Mesenchymal stem cell (in vitro differentiated cells and primary cell): ENCODE measurements around the gene OBP2A.

Source experiments
- DNase-seq: peaks from one replicate; pipeline ENCODE4 v3.0.0-alpha.2; 2013
- H2AFZ ChIP-seq: one replicate; pipeline ENCODE4 v1.6.1; 2013; ENCODE audit warnings: low read depth, mild to moderate bottlenecking, control low read depth, inconsistent platforms, low read length, moderate library complexity
- H2AK5ac ChIP-seq: 2 replicates; pipeline ENCODE4 v1.6.1; 2013; ENCODE audit warnings: low read length, moderate library complexity, mild to moderate bottlenecking, inconsistent platforms; ENCODE audit not compliant: severe bottlenecking
- H2BK120ac ChIP-seq: one replicate; pipeline ENCODE4 v1.6.1; 2013; ENCODE audit warnings: low read depth, mild to moderate bottlenecking, inconsistent platforms, low read length, moderate library complexity
- H2BK12ac ChIP-seq, 2 experiments: one replicate each; pipeline ENCODE4 v1.6.1; 2013; ENCODE audit warnings: inconsistent platforms in 2 of 2, low read length in 2 of 2, mild to moderate bottlenecking in 2 of 2, moderate library complexity in 2 of 2, control low read depth in 1 of 2
- H2BK15ac ChIP-seq: one replicate; pipeline ENCODE4 v1.6.1; 2013; ENCODE audit warnings: mild to moderate bottlenecking, low read depth, inconsistent platforms; ENCODE audit not compliant: poor library complexity, severe bottlenecking
- H2BK5ac ChIP-seq: 2 replicates; pipeline ENCODE4 v1.6.1; 2013; ENCODE audit warnings: low read depth, mild to moderate bottlenecking, low read length, control low read depth, inconsistent platforms; ENCODE audit not compliant: poor library complexity, severe bottlenecking
- H3K14ac ChIP-seq, 2 experiments: one replicate each; pipeline ENCODE4 v1.6.1; 2013; ENCODE audit warnings: inconsistent platforms in 2 of 2, low read length in 2 of 2, control low read depth in 1 of 2, mild to moderate bottlenecking in 1 of 2, moderate library complexity in 1 of 2
- H3K18ac ChIP-seq, 2 experiments: one replicate each; pipeline ENCODE4 v1.6.1; 2013; ENCODE audit warnings: inconsistent platforms in 2 of 2, low read length in 2 of 2, control low read depth in 1 of 2, low read depth in 1 of 2, mild to moderate bottlenecking in 1 of 2
- H3K23ac ChIP-seq, 2 experiments: one replicate each; pipeline ENCODE4 v1.6.1; 2013; ENCODE audit warnings: inconsistent platforms in 2 of 2, low read length in 2 of 2, mild to moderate bottlenecking in 2 of 2, moderate library complexity in 2 of 2, control low read depth in 1 of 2
- H3K27ac ChIP-seq: 2 replicates; pipeline ENCODE4 v1.5.1; 2013; ENCODE audit warnings: mild to moderate bottlenecking, moderate library complexity, low read length, control low read depth, inconsistent platforms; ENCODE audit not compliant: poor library complexity, severe bottlenecking
- H3K27me3 ChIP-seq, 2 experiments: 2 replicates each; pipeline versions ENCODE4 v1.6.1 to v1.7.0; 2013; ENCODE audit warnings: low read length in 2 of 2, mild to moderate bottlenecking in 2 of 2, moderate library complexity in 2 of 2, control low read depth in 1 of 2, inconsistent platforms in 1 of 2; ENCODE audit not compliant: control insufficient read depth in 1 of 2, insufficient read depth in 1 of 2
- H3K36me3 ChIP-seq, 2 experiments: 2 replicates each; pipeline versions ENCODE4 v1.6.1 to v1.7.0; 2013; ENCODE audit warnings: low read length in 2 of 2, control low read depth in 1 of 2, inconsistent platforms in 1 of 2, low read depth in 1 of 2, mild to moderate bottlenecking in 1 of 2; ENCODE audit not compliant: insufficient read depth in 2 of 2, control insufficient read depth in 1 of 2
- H3K4ac ChIP-seq, 2 experiments: one replicate each; pipeline ENCODE4 v1.6.1; 2013; ENCODE audit warnings: inconsistent platforms in 2 of 2, low read length in 2 of 2, mild to moderate bottlenecking in 2 of 2, moderate library complexity in 2 of 2, control low read depth in 1 of 2, low read depth in 1 of 2
- H3K4me1 ChIP-seq: 2 replicates; pipeline ENCODE4 v1.6.1; 2013; ENCODE audit warnings: low read depth, low read length, control low read depth; ENCODE audit not compliant: control insufficient read depth, insufficient read depth
- H3K4me2 ChIP-seq: 2 replicates; pipeline ENCODE4 v1.6.1; 2013; ENCODE audit warnings: low read length, mild to moderate bottlenecking, inconsistent platforms; ENCODE audit not compliant: poor library complexity, severe bottlenecking
- H3K4me3 ChIP-seq, 2 experiments: 2 replicates each; pipeline versions ENCODE4 v1.5.1 to v1.7.0; 2013; ENCODE audit warnings: low read length in 2 of 2, mild to moderate bottlenecking in 2 of 2, control low read depth in 1 of 2, low read depth in 1 of 2; ENCODE audit not compliant: insufficient read depth in 1 of 2
- H3K79me1 ChIP-seq: replicated peaks from 2 replicates; pipeline ENCODE4 v1.6.1; 2013; ENCODE audit warnings: mild to moderate bottlenecking, control low read depth, low read length, inconsistent platforms; ENCODE audit not compliant: poor library complexity, severe bottlenecking
- H3K9ac ChIP-seq: 2 replicates; pipeline ENCODE4 v1.7.0; 2013; ENCODE audit warnings: mild to moderate bottlenecking, low read length, moderate library complexity
- H3K9me3 ChIP-seq: 2 replicates; pipeline ENCODE4 v1.7.0; 2013; ENCODE audit warnings: mild to moderate bottlenecking, low read length; ENCODE audit not compliant: control insufficient read depth
- H4K8ac ChIP-seq: one replicate; pipeline ENCODE4 v1.6.1; 2013; ENCODE audit warnings: inconsistent platforms, mild to moderate bottlenecking, low read length, moderate library complexity
- H4K91ac ChIP-seq: one replicate; pipeline ENCODE4 v1.6.1; 2013; ENCODE audit warnings: mild to moderate bottlenecking, low read length, inconsistent platforms
- WGBS: methylation state at CpG from one replicate; pipeline ENCODE4 v1.1.7; 2013; ENCODE audit warnings: mixed read lengths; 5-methylcytosine and 5-hydroxymethylcytosine counted together

OBP2A gene

GRCh38 chr9:135579356-135579755 lies 33.4 kb downstream of the OBP2A start:
- no peak overlapping the region for H3K14ac ChIP-seq
- H2BK12ac ChIP-seq: no peak overlapping the region
- H3K4ac ChIP-seq: no peak overlapping the region
- WGBS: 34% methylated on average over 2 of the region's 2 CpGs
- no peak overlapping the region for H2BK120ac ChIP-seq
- H3K23ac ChIP-seq: no peak overlapping the region
- H3K27me3 ChIP-seq: no peaks in the 10 kb centered on the region
- DNase-seq: no peak
- H3K79me1 ChIP-seq: no peaks in the 10 kb centered on the region
- H3K4me3 ChIP-seq: no peak overlapping the region
- peaks cover 2% of the 10 kb centered on the region for H3K9me3 ChIP-seq
- no peaks in the 10 kb centered on the region for H3K36me3 ChIP-seq
- no peak overlapping the region for H4K91ac ChIP-seq
- no peak overlapping the region for H2AFZ ChIP-seq
- H4K8ac ChIP-seq: no peak overlapping the region
- H3K4me1 ChIP-seq: no peaks in the 10 kb centered on the region
- H2BK15ac ChIP-seq: no peak overlapping the region
- H2AK5ac ChIP-seq: no peak overlapping the region
- no peak overlapping the region for H2BK5ac ChIP-seq
- H3K18ac ChIP-seq: no peak overlapping the region
- H3K9ac ChIP-seq: no peak overlapping the region
- no peak overlapping the region for H3K27ac ChIP-seq
- H3K4me2 ChIP-seq: no peak overlapping the region

DNA sequence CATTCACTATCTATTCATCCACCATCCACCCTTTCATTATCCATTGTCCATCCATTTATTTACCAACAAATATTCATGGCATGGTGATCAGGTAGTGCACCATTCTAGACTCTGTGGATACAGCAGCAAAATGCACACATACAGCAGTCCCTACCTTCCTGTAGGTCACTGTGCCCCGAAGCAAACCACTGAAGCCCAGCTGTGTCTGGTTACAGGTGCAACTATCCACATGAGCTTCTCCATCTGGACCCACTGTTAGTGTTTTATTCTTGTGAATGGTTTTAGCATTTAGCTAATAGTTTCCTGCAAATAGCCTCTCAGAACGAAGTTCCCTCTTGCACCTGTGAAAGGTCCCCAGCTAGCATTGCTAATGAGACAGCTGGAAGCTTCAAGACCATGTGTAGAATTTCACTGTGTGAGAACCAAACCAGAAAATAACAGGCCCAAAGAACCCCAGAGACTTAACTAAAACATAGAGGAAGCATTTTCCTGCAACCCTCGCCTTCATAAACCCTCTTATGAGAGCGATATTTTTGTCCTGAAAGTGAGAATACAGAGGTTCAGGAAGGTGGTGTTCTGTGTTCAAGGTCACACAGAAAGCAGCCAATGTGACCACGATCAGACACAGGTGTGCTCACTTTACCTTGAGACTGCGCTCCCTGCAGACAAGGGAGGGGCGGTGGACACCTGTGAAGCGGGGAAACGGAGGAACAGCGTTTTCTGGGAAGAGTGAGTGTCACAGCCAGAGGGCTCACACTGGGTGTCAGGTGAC lies 34.1 kb downstream of the OBP2A start:
- no peak overlapping the region for H2AFZ ChIP-seq
- no peaks in the 10 kb centered on the region for H3K4me1 ChIP-seq
- H3K9ac ChIP-seq: no peak overlapping the region
- H3K23ac ChIP-seq: no peak overlapping the region
- H3K18ac ChIP-seq: no peak overlapping the region
- H3K4me2 ChIP-seq: no peak overlapping the region
- H2AK5ac ChIP-seq: no peak overlapping the region
- H2BK12ac ChIP-seq: no peak overlapping the region
- no peak overlapping the region for H3K4me3 ChIP-seq
- H2BK5ac ChIP-seq: no peak overlapping the region
- no peaks in the 10 kb centered on the region for H3K36me3 ChIP-seq
- DNase-seq: no peak
- H2BK120ac ChIP-seq: no peak overlapping the region
- no peak overlapping the region for H2BK15ac ChIP-seq
- H3K9me3 ChIP-seq: peaks cover 2% of the 10 kb centered on the region
- H4K91ac ChIP-seq: no peak overlapping the region
- H3K27ac ChIP-seq: no peak overlapping the region
- no peak overlapping the region for H4K8ac ChIP-seq
- H3K79me1 ChIP-seq: no peaks in the 10 kb centered on the region
- H3K14ac ChIP-seq: no peak overlapping the region
- WGBS: 75% methylated on average over 10 of the region's 10 CpGs
- H3K27me3 ChIP-seq: no peaks in the 10 kb centered on the region
- no peak overlapping the region for H3K4ac ChIP-seq

DNA sequence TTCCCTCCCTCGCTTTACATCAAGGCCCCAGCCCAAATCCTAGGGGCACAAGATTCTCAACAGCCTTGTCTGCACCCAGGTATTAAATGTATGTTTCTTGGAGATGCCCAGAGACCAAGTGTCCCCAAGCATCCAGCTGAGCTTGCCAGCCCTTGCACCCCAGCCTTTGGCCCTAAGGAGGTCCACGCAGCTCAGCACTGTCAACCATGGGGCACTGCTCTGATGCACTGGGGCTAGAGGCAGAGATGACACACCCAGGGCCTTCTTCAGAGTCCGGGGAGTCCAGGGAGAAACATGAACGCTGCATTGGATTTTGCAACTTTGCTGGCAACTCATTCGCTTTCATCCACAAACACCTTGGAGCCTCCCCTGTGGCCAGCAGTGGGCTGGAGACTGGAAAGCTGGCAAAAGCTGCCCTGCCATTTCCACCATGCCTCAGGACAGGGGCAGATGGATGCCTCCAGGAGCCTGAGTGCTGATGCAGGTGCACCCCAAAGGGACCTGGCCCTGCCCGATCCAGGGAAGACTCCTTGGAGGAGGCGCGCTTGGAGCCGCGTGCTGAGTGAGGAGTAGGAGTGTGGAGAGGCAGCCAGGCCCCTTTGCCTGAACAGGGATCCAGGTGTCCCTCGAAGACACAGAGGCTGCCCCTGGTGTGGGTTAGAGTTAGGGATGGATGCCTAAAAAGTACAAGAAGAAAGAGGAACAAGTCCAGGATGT lies 34.9 kb downstream of the OBP2A start:
- Histone ChIP-seq H2BK15ac (no peak overlapping the region), H3K14ac (no peak overlapping the region), H3K79me1 (no peaks in the 10 kb centered on the region), H2BK120ac (no peak overlapping the region), H4K91ac (no peak overlapping the region), H3K36me3 (no peaks in the 10 kb centered on the region), H3K27me3 (no peaks in the 10 kb centered on the region), H3K4me2 (no peak overlapping the region), H3K4me3 (no peak overlapping the region), H2AK5ac (no peak overlapping the region), H3K4me1 (no peaks in the 10 kb centered on the region), H3K27ac (no peak overlapping the region), H3K9ac (no peak overlapping the region), H3K23ac (no peak overlapping the region), H2BK12ac (no peak overlapping the region), H2AFZ (no peak overlapping the region), H4K8ac (no peak overlapping the region), H3K9me3 (peaks cover 2% of the 10 kb centered on the region), H2BK5ac (no peak overlapping the region), H3K18ac (no peak overlapping the region), H3K4ac (no peak overlapping the region)
- no peak for DNase-seq
- 87% methylated on average over 11 of the region's 11 CpGs for WGBS

- Histone ChIP-seq H3K27me3 (peaks cover 0 to 8% of the 10 kb centered on the region in 2 experiments), H3K14ac (no peak overlapping the region), H2AK5ac (no peak overlapping the region), H3K18ac (no peak overlapping the region), H3K79me1 (no peaks in the 10 kb centered on the region), H4K8ac (no peak overlapping the region), H2AFZ (no peak overlapping the region), H2BK12ac (no peak overlapping the region), H3K4me2 (no peak overlapping the region), H3K27ac (no peak overlapping the region), H2BK5ac (no peak overlapping the region), H3K36me3 (no peaks in the 10 kb centered on the region), H3K23ac (no peak overlapping the region), H3K9ac (no peak overlapping the region), H4K91ac (no peak overlapping the region), H3K9me3 (peaks cover 2% of the 10 kb centered on the region), H3K4me1 (no peaks in the 10 kb centered on the region), H2BK120ac (no peak overlapping the region), H3K4me3 (no peak overlapping the region), H2BK15ac (no peak overlapping the region), H3K4ac (no peak overlapping the region)
- DNase-seq: no peak
- WGBS: 88% methylated on average over 15 of the region's 18 CpGs
Observed at GRCh38 chr9:135581636-135582426, 35.9 kb downstream of the OBP2A start.
